Transverse colon (tissue), 4 donors: Measurements from ENCODE around the gene PCDH10.

Source experiments
- EP300 ChIP-seq: sonication (generic); formaldehyde crosslinking; IDR thresholded peaks from one replicate; pipeline ENCODE4 v1.6.1; 2017; ENCODE audit warnings: antibody characterized with exemption, low read depth
- POLR2A ChIP-seq: fragments of 450-650 bp; IDR thresholded peaks from one replicate; pipeline ENCODE4 v1.6.1; 2016; ENCODE audit warnings: antibody characterized with exemption, mild to moderate bottlenecking, moderate library complexity
- POLR2AphosphoS5 ChIP-seq, 3 donors: sonication (generic); formaldehyde crosslinking; IDR thresholded peaks; one replicate each; pipeline ENCODE4 v1.6.1; 2016; ENCODE audit warnings: antibody characterized with exemption in 3 of 3
- TF ChIP-seq, protein P1 (sequence below), 5 experiments: fragments of 200-600 bp in 3 of 5; fragments of 450-650 bp in 2 of 5; sonication (generic) in 3 of 5; IDR thresholded peaks; 1 replicate in 2 of 5; 2 replicates in 3 of 5; pipeline ENCODE4 v1.5.1; 2016 to 2017; ENCODE audit warnings: antibody characterized with exemption in 5 of 5, inconsistent platforms in 3 of 5, mild to moderate bottlenecking in 2 of 5, moderate library complexity in 1 of 5

DNA sequence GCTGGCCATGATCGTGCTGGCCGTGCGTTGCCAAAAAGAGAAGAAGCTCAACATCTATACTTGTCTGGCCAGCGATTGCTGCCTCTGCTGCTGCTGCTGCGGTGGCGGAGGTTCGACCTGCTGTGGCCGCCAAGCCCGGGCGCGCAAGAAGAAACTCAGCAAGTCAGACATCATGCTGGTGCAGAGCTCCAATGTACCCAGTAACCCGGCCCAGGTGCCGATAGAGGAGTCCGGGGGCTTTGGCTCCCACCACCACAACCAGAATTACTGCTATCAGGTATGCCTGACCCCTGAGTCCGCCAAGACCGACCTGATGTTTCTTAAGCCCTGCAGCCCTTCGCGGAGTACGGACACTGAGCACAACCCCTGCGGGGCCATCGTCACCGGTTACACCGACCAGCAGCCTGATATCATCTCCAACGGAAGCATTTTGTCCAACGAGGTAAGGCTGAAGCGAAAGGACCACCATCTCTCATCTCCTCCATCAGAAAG, 3.3 kb downstream of the PCDH10 start:
- TF ChIP-seq EP300 (no peak), POLR2AphosphoS5 (IDR thresholded peaks at IDR 0.05) (no peak), POLR2A (no peak)
- TF ChIP-seq, protein P1, sequence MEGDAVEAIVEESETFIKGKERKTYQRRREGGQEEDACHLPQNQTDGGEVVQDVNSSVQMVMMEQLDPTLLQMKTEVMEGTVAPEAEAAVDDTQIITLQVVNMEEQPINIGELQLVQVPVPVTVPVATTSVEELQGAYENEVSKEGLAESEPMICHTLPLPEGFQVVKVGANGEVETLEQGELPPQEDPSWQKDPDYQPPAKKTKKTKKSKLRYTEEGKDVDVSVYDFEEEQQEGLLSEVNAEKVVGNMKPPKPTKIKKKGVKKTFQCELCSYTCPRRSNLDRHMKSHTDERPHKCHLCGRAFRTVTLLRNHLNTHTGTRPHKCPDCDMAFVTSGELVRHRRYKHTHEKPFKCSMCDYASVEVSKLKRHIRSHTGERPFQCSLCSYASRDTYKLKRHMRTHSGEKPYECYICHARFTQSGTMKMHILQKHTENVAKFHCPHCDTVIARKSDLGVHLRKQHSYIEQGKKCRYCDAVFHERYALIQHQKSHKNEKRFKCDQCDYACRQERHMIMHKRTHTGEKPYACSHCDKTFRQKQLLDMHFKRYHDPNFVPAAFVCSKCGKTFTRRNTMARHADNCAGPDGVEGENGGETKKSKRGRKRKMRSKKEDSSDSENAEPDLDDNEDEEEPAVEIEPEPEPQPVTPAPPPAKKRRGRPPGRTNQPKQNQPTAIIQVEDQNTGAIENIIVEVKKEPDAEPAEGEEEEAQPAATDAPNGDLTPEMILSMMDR (IDR thresholded peaks at IDR 0.05) = no peak
